GM18907 (cell line): ENCODE measurements around the gene UBE2J2.

Experiments
- ATAC-seq: cut with Tn5 transposase; IDR thresholded peaks from one replicate; pipeline ENCODE4 v1.9.1; 2021; ENCODE audit warnings: mild to moderate bottlenecking, moderate library complexity; ENCODE audit not compliant: unreplicated experiment

The UBE2J2 gene

GRCh38 chr1:1215080-1215676 lies 58.5 kb downstream of the UBE2J2 start:
- no peak for ATAC-seq

GRCh38 chr1:1213345-1214265 lies 60.0 kb downstream of the UBE2J2 start, which contains the start of gene TNFRSF4:
Gene TNFRSF4, minus strand, starts transcription at chr1:1214153. Its CDS starts 26 bp downstream, at chr1:1214127.
- ATAC-seq = no peak

GRCh38 chr1:1212780-1213344 lies 60.8 kb downstream of the UBE2J2 start:
- no peak for ATAC-seq

GRCh38 chr1:1211541-1212441 lies 61.9 kb downstream of the UBE2J2 start:
- ATAC-seq = no peak

- ATAC-seq = no peak
Observed at GRCh38 chr1:1210726-1211540, 62.7 kb downstream of the UBE2J2 start.

- no peak for ATAC-seq
Observed at GRCh38 chr1:1208713-1209433, 64.8 kb downstream of the UBE2J2 start.

GRCh38 chr1:1207571-1207892 lies 66.1 kb downstream of the UBE2J2 start:
- ATAC-seq = no peak

GRCh38 chr1:1206966-1207531 lies 66.6 kb downstream of the UBE2J2 start:
- ATAC-seq = no peak

GRCh38 chr1:1206376-1206965 lies 67.2 kb downstream of the UBE2J2 start, which contains the start of gene TNFRSF18:
Gene TNFRSF18, minus strand, starts transcription at chr1:1206592. Its CDS starts 21 bp downstream, at chr1:1206571.
- peak; percentile 38 for ATAC-seq

- ATAC-seq = no peak
Observed at GRCh38 chr1:1205769-1206375, 67.8 kb downstream of the UBE2J2 start.

- no peak for ATAC-seq
Observed at GRCh38 chr1:1204998-1205768, 68.5 kb downstream of the UBE2J2 start.

- ATAC-seq = no peak
Observed at GRCh38 chr1:1204425-1204920, 69.2 kb downstream of the UBE2J2 start.
